ENCODE results near the gene TFAP2D.

TFAP2D gene

DNA sequence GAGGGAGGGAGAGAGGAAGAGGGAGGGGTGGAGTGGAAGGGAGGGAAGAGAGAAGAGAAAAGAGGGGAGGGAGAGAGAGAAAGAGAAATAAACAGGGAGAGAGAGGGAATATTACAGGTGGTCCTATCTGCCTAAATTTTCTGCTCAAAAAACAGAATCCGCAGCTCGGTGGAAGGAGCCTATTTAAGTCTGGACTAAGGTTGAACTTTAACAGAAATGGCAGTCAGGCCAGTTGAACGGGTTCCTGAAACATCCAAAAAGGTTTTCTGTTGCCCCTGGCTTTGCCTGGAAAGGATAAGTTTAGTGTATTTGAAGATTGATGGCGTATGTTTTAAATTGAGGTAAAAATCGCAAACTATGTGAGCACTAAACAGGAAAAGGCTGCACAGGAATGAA lies 107.5 kb downstream of the TFAP2D start:
- no peaks in the 10 kb centered on the region for H3K9me3 Mint-ChIP-seq
- H3K4me1 Mint-ChIP-seq, result peaks cover 16% of the 10 kb centered on the region
- ATAC-seq (no peak), DNase-seq (ENCODE audit: low spot score in 2 of 2) (no peak)
- no peak overlapping the region for H3K4me3 Mint-ChIP-seq
- H3K27ac Mint-ChIP-seq, result no peak overlapping the region
- H3K36me3 Mint-ChIP-seq, result no peaks in the 10 kb centered on the region

DNA sequence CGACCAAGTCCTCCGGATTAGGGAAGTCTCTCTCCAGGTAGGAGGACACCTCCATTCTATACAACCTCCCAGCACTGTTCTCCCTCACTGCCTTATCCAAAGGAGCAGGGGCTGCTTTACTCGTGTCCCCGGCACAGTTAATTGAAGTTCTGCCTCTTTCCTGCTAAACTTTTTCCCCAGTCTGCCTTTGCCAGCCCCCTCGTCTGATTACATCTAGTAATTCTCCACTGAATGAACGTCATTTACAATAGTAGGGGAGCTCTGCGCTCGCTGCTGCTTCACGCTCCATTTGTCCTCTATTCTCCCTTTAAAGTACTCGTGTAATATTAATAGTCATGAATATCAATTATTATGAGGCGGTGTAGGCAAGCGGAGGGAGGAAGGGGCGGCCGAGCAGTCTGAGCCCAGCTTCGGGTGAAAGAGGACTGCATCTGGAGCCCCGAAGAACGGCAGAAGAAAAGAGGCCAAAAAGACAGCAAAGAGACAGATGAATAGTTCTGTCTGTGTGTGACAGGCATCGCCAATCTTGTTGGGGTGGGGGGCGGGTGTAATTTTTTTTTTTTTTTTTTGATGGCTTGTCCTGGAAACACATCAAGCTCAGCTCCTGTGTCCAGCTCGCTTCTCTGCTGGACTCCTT lies 108.2 kb downstream of the TFAP2D start:
- ATAC-seq (no peak), DNase-seq (ENCODE audit: low spot score in 2 of 2) (no peak)
- no peak overlapping the region for H3K4me3 Mint-ChIP-seq
- no peaks in the 10 kb centered on the region for H3K9me3 Mint-ChIP-seq
- H3K4me1 Mint-ChIP-seq, result peaks cover 15% of the 10 kb centered on the region
- H3K36me3 Mint-ChIP-seq, result no peaks in the 10 kb centered on the region
- no peak overlapping the region for H3K27ac Mint-ChIP-seq

DNA sequence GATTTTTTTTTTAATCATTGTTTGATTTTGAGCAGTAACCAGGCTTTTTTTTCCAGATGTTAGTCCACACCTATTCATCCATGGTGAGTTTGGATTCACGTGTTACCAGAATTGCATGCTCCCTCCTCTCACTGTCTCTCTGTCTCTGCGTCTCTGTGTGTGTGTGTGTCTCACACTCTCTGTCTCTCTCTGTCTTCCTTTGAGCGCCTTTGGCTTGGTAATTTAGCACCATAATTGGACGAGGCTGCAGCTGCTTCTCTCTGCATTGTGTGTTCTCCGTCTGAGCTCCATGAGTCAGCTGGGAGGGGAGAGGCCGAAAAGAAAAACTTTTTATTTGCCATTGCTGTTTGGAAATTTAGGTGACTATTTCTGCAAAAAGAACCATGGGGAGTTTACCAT lies 108.8 kb downstream of the TFAP2D start:
- Mint-ChIP-seq H3K9me3 (no peaks in the 10 kb centered on the region), H3K27ac (no peak overlapping the region), H3K36me3 (no peaks in the 10 kb centered on the region), H3K4me3 (no peak overlapping the region), H3K4me1 (peaks cover 11% of the 10 kb centered on the region)
- DNase-seq (ENCODE audit: low spot score in 2 of 2), result no peak
- ATAC-seq, result no peak
